HG03139 (cell line): ENCODE data around the gene LCN1.
"Not testable (repeated sequence)": the region's sequence is repeated elsewhere in the genome, so short reads cannot be mapped to it uniquely, and the experiment has no call there.

Source experiments
- ATAC-seq: cut with Tn5 transposase; IDR thresholded peaks from one replicate; pipeline ENCODE4 v1.9.1; 2021; ENCODE audit not compliant: unreplicated experiment

The LCN1 gene

DNA sequence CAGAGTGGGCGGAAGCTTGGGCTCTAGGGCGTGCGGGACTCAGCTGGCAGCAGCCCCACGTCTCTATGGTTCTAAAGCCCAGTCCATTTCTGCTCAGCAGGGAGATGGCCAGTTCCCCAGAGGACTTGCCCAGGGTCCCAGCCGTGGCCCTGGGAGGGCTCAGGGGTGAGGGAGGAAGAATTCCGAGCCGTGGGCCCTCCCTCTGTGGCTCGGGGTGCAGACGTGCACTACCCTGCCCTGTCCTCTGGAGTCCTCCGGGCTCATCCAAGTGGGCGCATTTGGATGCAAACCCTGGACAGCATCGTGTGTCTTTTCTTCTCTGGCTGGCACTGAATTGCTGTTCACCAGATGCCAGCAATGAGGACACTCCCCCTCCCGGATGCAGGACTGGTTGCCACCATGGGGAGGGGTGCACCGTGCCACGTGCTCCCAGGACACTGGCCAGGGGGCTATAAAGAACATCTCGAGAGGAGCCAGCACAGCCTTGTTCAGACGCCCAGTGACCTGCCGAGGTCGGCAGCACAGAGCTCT is 24.5 kb downstream of the LCN1 start, which contains the start of gene OBP2A:
TSS of gene OBP2A (plus strand) at position 481 of the 531 bp plus-strand sequence. CDS start 55 bp downstream, outside the sequence.
- ATAC-seq: not testable (repeated sequence)

DNA sequence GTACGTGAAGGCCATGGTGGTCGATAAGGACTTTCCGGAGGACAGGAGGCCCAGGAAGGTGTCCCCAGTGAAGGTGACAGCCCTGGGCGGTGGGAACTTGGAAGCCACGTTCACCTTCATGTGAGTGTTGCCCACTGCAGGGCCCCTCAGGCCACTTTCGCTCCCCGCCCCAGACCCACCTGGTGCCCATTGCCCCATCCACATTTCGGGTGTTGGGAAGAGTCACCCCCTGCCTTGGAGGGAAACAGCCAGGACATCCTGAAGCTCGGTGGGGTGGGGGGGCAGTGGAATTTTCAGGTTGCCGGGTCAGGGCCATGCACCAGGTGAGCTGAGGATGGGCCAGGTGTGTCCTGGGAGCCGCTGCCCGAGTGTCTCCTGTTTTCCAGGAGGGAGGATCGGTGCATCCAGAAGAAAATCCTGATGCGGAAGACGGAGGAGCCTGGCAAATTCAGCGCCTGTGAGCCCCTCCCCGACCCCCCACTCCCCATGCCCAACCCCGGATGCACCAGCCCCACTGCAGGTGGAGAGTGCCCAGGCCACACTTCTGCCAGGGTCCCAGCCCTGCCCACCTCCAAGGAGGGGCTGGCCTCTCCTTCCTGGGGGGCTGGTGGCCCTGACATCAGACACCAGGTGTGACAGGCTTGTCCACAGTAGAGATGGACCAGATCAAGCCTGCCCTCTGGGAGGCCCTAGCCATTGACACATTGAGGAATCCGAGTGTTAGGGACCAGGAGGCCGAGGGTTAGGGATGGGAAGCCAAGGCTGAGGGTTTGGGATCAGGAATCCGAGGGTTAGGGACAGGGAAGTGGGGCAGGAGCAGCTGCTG is 25.8 kb downstream of the LCN1 start:
- not testable (repeated sequence) for ATAC-seq

DNA sequence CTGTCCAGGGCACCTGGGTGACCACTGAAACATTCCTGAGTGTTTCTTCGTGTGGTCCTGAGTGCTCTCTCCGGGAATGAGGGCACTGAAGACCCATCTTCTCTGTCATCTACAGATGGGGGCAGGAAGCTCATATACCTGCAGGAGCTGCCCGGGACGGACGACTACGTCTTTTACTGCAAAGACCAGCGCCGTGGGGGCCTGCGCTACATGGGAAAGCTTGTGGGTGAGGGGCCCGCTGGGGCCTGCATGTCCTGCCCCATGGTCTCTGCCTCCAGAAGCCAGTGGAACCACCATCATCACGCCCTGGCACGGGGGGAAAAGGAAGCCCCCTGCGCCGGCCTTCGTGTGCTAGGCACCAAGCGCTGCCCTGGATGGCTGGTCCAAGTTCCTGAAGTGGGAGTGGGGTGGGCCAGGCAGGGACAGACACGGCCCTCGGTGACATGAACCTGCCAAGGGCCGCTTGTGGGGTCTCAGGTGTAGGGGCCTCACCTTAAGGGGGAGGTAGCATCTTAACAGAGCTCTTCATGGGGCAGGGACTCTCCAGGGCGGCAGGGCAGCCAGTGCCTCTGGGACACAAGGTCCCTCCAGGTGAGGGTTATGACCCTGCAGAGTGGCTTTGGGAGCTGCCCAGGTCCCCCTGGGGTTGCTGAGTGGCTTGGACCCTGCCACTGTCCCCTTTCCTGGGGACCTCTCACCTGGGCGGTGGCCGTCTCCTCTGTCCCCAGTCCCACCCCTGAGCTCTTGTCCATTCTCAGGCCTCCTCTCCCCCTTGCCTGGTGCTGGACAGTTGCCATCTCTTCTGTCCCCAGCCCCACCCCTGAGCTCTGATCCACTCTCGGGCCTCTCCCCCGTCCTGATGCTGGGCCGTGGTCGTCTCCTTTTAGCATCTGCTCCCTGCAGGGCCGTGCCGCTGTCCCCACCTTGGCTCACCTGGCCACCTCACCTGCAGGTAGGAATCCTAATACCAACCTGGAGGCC is 26.8 kb downstream of the LCN1 start:
- no peak for ATAC-seq

GRCh38 chr9:135549478-135550343 is 28.5 kb downstream of the LCN1 start:
- ATAC-seq: not testable (repeated sequence)

DNA sequence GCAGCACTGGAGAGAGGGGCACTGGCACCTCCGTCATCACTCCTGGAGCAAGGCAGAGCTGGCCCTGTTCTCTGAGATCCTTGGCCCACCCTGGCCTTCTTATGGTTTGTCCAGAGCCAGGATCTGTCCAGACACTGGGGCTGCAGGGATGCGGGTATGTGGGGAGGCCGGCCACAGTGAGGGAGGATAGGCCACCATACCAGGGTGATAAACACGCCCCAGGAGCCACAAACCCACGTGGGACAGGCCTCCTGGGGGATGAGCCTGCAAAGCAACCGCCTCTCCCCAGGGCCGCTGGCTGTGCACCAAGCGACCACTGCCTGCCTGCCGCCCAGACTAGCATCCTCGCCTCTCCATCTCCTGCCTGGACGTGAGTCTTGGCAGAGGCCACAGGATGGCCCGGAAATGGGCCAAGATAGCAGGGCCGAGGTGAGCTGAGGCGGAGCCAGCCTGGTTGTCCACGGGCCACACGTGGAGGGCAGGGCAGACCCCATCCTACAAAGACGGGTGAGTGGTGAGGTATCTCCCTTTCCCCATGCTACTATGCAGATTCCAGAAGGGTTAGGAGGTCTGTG is 29.2 kb downstream of the LCN1 start:
- no peak for ATAC-seq

- no peak for ATAC-seq
Measured at GRCh38 chr9:135551031-135551430, 29.8 kb downstream of the LCN1 start.

DNA sequence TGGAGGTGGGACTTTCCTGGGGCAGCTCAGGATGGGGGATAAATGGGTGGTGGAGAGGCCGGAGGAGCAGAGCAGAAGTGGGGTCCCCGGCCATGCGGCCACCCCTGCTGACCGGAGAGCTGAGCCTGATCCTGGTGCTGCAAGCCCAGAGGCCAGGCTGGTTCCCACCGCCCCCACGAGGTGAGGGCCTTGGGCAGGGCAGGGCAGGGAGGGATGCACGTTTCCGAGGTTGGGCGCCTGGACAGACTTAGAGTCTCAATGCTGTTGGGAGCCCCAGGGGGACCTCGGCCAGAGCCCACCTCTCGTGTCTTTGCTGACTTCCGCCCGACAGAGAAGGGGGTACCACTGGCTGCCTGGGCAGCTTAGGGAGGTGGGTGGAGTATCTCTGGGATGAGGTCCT is 30.2 kb downstream of the LCN1 start:
- ATAC-seq: no peak

DNA sequence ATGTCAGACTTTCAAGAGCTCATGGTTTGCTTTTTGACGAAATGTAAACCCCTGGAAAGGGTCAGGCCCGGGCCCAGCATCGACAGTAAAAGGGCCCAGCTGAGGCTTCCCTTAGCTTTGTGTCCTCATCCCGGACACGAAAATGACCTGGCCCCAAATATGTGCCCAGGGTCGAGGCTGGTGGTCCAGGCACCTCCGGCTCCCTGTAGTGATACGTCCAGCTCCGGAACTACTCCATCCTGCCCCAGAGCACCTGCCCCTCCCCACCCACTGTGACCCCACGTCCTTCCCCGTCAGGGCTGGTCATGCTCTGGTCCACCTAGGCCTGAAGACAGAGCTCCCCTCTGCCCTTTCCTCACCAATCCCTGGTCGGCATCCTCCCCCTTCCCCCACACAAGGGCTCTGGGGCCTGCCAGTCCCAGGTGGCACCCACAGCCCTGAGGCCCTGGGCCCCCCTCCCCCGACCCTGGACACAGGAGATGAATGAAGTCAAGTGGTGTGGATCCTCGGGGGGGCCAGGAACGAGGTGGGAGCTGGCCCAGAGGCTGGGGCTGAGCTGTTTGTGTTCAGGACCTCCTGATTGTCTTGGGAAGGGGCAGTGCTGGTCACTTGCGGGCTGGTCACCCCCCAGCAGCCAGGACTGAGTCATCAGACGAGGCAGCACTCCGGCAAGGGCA is 30.9 kb downstream of the LCN1 start:
- no peak for ATAC-seq

GRCh38 chr9:135552698-135553171 is 31.5 kb downstream of the LCN1 start:
- no peak for ATAC-seq

DNA sequence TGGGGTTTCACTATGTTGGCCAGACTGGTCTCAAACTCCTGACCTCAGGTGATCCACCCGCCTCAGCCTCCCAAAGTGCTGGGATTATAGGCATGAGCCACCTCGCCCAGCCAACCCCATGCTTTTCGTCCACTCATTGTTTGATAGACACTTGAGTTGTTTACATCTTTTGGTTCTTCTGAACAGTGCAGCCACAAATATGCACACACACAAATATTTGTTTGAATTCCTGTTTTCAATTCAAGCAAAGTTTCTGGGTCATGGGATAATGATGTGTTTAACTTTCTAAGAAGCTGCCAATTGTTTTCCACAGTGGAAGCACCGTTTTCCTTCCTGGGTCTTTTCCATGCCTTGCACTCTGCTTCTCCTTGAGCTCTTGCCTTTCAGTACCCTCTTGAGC is 33.5 kb downstream of the LCN1 start:
- no peak for ATAC-seq

DNA sequence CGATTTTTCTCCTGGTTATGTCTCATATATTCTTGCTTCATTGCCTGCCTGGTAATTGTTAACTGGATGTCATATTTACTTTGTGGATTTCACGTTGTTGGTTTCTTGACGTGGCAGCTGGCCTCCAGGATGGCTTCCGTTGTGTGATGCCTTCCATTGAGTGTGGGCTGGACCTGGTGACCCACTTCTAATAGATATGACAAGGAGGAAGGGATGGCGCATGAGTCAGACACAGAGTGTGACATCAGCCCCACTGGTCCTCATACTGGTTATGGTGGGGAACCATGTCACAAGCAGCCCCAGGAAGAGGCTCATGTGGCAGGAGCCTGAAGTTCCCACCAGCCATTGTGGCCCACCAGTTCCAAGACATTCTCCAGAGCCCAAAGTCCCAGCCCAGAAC is 34.0 kb downstream of the LCN1 start:
- ATAC-seq: no peak

DNA sequence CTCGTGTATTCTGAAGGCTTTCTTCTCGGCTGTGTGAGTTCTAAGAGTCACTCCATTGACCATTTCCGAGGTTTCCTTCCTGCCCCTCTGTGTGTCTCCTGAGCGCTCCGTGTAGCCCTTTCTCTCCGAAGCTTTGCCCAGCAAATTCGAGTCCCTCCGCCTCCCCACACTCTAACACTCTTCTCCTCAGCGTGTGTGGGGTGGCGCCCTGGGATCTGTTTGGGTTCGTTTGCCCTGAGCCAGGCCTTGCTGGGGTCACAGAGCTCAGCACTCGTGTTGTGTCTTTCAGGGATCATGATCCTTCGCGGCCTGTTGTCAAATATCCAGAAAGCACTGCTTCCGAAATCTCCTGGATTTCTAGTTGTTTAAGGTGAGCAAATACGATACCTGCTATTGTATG is 34.7 kb downstream of the LCN1 start:
- ATAC-seq: no peak

- no peak for ATAC-seq
Measured at GRCh38 chr9:135559606-135560005, 38.4 kb downstream of the LCN1 start.

DNA sequence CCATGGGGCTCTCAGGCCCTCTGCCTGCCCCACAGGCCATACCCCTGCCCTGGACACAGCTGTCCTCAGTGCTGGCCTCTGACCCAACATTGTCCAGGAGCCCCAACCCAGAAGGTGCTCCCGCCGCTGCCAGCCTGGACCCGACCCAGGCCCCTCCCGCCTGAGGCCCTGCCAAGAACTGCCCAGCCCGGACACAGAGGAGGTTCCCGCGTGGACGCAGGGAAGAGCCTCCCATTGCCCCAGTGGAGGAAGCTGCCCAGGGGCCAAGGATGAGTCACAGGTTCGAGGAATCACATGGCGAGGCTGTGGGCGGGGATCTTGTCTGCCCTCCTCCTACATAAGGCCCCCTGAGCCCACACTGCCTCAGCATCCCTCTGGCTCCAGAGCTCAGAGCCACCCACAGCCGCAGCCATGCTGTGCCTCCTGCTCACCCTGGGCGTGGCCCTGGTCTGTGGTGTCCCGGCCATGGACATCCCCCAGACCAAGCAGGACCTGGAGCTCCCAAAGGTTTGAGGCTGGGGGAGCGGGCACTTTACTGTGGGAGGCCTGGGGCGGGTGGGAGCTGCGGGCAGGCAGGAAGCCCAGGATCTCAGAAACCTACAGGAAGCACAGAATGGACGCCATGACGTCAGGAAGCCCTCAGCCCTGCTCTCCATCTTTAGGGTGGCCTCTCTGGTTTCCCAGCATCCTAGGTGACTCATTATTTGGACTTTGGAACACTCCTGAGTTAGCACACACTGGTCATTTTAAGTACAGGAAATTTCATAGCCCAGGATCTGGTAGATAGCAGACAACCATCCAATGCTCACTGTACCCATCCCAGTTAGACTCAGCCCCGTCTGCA is 40.4 kb downstream of the LCN1 start, which contains the start of gene PAEP:
TSS of gene PAEP (plus strand) at position 366 of the 844 bp plus-strand sequence.
- no peak for ATAC-seq

GRCh38 chr9:135562235-135562745 is 41.0 kb downstream of the LCN1 start:
- no peak for ATAC-seq

GRCh38 chr9:135563039-135563476 is 41.8 kb downstream of the LCN1 start:
- no peak for ATAC-seq

GRCh38 chr9:135563858-135564257 is 42.6 kb downstream of the LCN1 start:
- ATAC-seq: no peak

- no peak for ATAC-seq
Measured at GRCh38 chr9:135565141-135565628, 43.9 kb downstream of the LCN1 start.
